ENCODE results near the gene POLR1E.
"Not testable (repeated sequence)": the region's sequence is repeated elsewhere in the genome, so short reads cannot be mapped to it uniquely, and the experiment has no call there.

The POLR1E gene

GRCh38 chr9:37504605-37505004 lies 18.9 kb downstream of the POLR1E start:
- no peak for DNase-seq

- no peak for DNase-seq
Observed at GRCh38 chr9:37507566-37508134, 21.9 kb downstream of the POLR1E start.

- DNase-seq, result no peak
Observed at GRCh38 chr9:37508135-37508833, 22.5 kb downstream of the POLR1E start.

- DNase-seq, result no peak
Observed at GRCh38 chr9:37508834-37509206, 23.1 kb downstream of the POLR1E start.

GRCh38 chr9:37509536-37509935 lies 23.8 kb downstream of the POLR1E start:
- no peak for DNase-seq

- DNase-seq, result not testable (repeated sequence)
Observed at GRCh38 chr9:37510053-37510452, 24.3 kb downstream of the POLR1E start.

- no peak for DNase-seq
Observed at GRCh38 chr9:37511016-37512010, 25.6 kb downstream of the POLR1E start.

GRCh38 chr9:37512437-37512836 lies 26.7 kb downstream of the POLR1E start:
- DNase-seq, result no peak

GRCh38 chr9:37514415-37514814 lies 28.7 kb downstream of the POLR1E start:
- DNase-seq, result not testable (repeated sequence)

GRCh38 chr9:37514999-37515398 lies 29.3 kb downstream of the POLR1E start:
- DNase-seq, result no peak

- no peak for DNase-seq
Observed at GRCh38 chr9:37515620-37516258, 30.0 kb downstream of the POLR1E start.

GRCh38 chr9:37517923-37518322 lies 32.2 kb downstream of the POLR1E start:
- no peak for DNase-seq

- no peak for DNase-seq
Observed at GRCh38 chr9:37520641-37521040, 34.9 kb downstream of the POLR1E start.

- no peak for DNase-seq
Observed at GRCh38 chr9:37521111-37521510, 35.4 kb downstream of the POLR1E start.

- DNase-seq, result no peak
Observed at GRCh38 chr9:37522971-37523370, 37.2 kb downstream of the POLR1E start.

GRCh38 chr9:37523916-37524315 lies 38.2 kb downstream of the POLR1E start:
- DNase-seq, result no peak

GRCh38 chr9:37528652-37529471 lies 43.1 kb downstream of the POLR1E start:
- no peak for DNase-seq

- no peak for DNase-seq
Observed at GRCh38 chr9:37531699-37532098, 46.0 kb downstream of the POLR1E start.

GRCh38 chr9:37534412-37534811 lies 48.7 kb downstream of the POLR1E start:
- DNase-seq, result no peak

GRCh38 chr9:37534901-37535300 lies 49.2 kb downstream of the POLR1E start:
- DNase-seq, result no peak

- no peak for DNase-seq
Observed at GRCh38 chr9:37538099-37538498, 52.4 kb downstream of the POLR1E start.

- no peak for DNase-seq
Observed at GRCh38 chr9:37539634-37540033, 53.9 kb downstream of the POLR1E start.
